SJSA1 (cell line): Measurements from ENCODE around the gene RASIP1. TPM values are rescaled to one million over a fixed set of nuclear protein-coding genes. Genes with fewer than 3 reads are reported as not detected.

Experiments
- DNase-seq, 2 experiments: peaks; one replicate each; pipeline ENCODE4 v3.0.0-alpha.2; 2015 to 2020; ENCODE audit warnings: low spot score in 2 of 2, low read depth in 1 of 2
- H3K27ac ChIP-seq: fragments of 250-450 bp; sonication (Bioruptor Pico); 2 replicates; pipeline ENCODE4 v1.5.1; 2020; ENCODE audit warnings: mild to moderate bottlenecking, moderate library complexity
- H3K27me3 ChIP-seq: fragments of 250-450 bp; sonication (Bioruptor Pico); replicated peaks from 2 replicates; pipeline ENCODE4 v1.5.1; 2020; ENCODE audit warnings: mild to moderate bottlenecking, moderate library complexity
- H3K36me3 ChIP-seq: fragments of 250-450 bp; sonication (Bioruptor Pico); 2 replicates; pipeline ENCODE4 v1.5.1; 2020; ENCODE audit warnings: mild to moderate bottlenecking
- H3K4me1 ChIP-seq: fragments of 250-450 bp; sonication (Bioruptor Pico); replicated peaks from 2 replicates; pipeline ENCODE4 v1.6.1; 2021; ENCODE audit warnings: mild to moderate bottlenecking
- H3K4me3 ChIP-seq: fragments of 250-450 bp; sonication (Bioruptor Pico); 2 replicates; pipeline ENCODE4 v1.5.1; 2020; ENCODE audit warnings: mild to moderate bottlenecking
- H3K9me3 ChIP-seq: fragments of 250-450 bp; sonication (Bioruptor Pico); replicated peaks from 2 replicates; pipeline ENCODE4 v1.5.1; 2020; ENCODE audit warnings: mild to moderate bottlenecking
- total RNA-seq: library from RNA; depleted of rRNA; stranded (reverse); fragments of >200 nt; shearing (Covaris generic); gene quantifications from 2 replicates; pipeline ENCODE4 v1.2.3, GENCODE V29; 2014; rRNA removed

Gene RASIP1
- total RNA-seq, 1 experiment from 2014 or later, result 0.21 TPM

DNA sequence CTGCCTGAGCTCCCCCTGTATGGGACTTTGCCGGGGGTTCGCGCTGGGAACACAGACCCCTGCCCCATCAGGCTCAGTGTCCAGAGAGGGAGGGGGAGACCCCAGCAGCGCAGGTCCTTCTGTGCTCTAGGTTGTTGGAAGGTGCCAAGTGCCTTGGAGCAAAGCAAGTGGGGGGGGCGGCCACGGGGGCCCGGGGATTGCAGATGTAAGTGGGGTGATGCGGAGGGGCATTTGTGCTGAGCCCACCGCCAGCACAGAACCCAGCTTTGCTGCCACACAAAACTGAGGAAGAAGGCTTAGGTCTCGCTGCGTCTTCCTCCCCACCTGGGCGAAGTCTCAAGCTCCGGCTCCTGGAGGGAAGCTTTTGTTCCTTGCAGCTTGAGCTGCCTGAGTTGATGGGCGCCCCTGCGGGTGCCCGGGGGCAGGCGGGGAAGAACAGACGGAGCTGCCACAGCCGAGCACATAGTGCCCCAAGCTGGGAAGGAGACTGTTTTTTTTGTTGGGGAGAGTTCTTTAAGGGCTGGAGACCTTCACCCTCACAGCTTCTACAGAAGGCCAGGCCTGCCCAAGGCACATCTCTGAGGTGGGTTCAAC, 66.1 kb downstream of the RASIP1 start:
- H3K4me3 ChIP-seq, result no peak overlapping the region
- no peaks in the 10 kb centered on the region for H3K36me3 ChIP-seq
- no peaks in the 10 kb centered on the region for H3K27me3 ChIP-seq
- H3K4me1 ChIP-seq, result no peaks in the 10 kb centered on the region
- no peak for DNase-seq
- H3K27ac ChIP-seq, result no peak overlapping the region
- H3K9me3 ChIP-seq, result no peaks in the 10 kb centered on the region

DNA sequence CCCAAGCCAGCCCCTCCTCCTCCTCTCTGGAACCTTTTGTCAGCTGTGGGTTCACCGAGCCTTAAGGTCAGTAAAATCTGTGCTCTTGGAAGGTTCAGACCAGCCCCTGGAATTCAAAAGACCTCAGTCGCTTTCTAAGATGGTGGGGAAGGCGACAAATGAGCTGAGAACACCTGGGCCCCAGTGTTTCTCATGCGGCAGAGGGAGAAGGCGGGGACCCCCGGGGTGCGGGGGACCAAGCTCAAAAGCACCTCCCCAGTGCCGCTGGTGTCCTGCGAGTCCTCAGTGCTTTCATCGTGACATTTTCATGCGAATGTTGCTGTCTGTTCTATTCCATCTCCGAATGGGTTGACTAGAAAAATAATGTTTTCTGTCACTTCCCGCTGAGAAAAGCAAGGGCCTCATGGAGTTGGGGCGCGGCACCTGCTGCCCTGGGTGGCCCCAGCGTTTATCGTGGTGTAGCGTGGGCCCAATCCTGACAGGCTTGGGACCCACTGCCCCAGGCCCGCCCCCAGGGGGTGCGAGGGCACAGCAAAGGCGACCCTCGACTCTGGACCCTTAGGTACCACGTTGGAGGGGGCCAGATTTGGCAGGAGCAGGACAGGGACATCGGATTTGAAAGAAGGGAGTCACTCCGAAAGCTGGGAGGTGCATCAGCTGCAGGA, 66.8 kb downstream of the RASIP1 start:
- Histone ChIP-seq H3K4me1 (no peaks in the 10 kb centered on the region), H3K4me3 (no peak overlapping the region), H3K27me3 (no peaks in the 10 kb centered on the region), H3K9me3 (no peaks in the 10 kb centered on the region), H3K36me3 (no peaks in the 10 kb centered on the region), H3K27ac (no peak overlapping the region)
- no peak for DNase-seq

DNA sequence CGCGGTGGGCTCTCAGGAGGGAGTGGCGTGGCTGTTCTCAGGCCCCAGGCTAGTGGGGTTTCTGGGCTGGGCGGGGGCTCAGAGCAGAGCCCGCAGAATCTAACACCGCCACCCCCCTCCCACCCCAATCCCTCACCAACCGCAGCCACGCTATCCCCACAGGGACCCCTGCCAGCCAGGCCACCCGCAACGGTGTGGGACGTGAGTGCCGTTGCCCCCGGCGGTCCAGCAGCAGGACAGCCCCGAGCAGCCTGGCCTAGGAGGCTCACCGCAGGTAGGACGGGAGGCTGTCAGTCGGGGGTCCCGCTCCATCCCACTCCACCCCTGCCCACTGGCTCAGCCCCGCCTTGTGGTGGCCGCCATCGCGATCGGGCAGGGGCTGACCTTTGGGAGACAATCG, 67.4 kb downstream of the RASIP1 start, which contains the start of gene NTN5:
Gene NTN5 (minus strand): TSS at position 24 of the 400 bp plus-strand sequence. CDS start 2,031 bp downstream, outside the sequence.
- Histone ChIP-seq H3K36me3 (no peaks in the 10 kb centered on the region), H3K9me3 (no peaks in the 10 kb centered on the region), H3K4me1 (no peaks in the 10 kb centered on the region), H3K27me3 (no peaks in the 10 kb centered on the region), H3K4me3 (no peak within 1 kb of the TSS), H3K27ac (no peak within 1 kb of the TSS)
- DNase-seq, result no peak

DNA sequence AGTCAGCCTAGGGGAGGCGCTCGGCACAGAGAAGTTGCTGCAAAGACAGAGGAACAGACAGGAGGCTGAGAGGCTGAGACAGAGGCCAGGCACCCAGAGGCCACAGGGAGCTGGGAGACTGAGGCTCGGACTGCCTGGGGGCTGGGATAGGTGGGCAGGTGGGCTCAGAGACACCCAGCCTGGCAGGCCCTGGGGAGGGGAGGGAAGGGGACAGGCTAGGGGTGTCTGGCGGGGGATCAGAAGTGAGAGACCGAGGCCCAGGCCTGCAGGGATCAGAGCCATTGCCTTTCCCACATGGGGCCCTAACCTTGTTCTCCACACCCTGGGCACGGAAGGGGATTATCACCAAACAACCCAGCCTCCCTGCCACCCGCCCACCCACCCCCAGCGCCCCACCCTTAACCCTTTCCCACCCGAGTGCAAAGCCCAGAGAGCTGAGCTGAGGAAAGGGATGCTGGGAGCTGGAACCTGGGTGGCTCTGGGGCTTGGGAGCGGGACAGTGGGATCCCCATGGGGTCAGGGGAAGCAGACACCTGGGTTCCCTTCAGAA, 68.9 kb downstream of the RASIP1 start:
- no peak for DNase-seq
- Histone ChIP-seq H3K9me3 (no peaks in the 10 kb centered on the region), H3K4me1 (no peaks in the 10 kb centered on the region), H3K36me3 (no peaks in the 10 kb centered on the region), H3K27me3 (no peaks in the 10 kb centered on the region), H3K27ac (no peak overlapping the region), H3K4me3 (no peak overlapping the region)

DNA sequence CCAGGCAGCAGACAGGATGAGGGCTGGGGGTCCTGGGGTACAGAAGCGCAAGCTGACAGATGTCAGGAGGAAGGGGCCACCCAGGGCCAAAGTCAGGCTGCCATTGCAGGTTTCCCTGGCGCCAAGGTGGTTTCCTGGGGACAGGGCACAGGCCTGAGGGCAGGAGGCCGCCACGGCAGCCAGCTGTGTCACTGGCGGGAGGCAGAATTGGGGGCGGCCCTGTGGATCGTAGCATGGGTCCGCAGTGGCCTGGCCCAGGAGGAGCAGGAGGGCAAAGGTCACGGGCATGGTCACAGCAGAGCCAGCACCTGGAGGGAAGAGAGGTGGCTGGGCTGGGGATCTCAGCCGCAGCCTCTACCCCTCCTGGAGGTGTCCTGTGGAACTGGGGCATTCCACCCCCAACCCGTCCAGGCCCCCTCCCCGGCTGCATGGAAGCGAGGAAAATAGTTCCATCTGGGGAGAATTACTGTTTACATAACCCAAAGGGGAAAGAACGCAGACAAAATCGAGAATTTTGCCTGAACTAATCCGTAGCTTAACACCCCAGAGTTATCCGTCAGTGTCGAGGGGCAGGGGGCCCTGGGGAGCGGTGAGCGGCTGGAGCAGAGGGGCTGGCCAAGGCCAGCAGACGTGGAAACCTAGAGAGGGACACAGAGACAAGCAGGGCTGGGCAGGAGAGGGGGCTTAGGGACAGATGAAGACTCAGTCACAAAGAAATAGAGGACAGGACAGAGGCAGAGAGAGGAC, 69.5 kb downstream of the RASIP1 start:
- no peak for DNase-seq
- Histone ChIP-seq H3K27me3 (no peaks in the 10 kb centered on the region), H3K4me3 (no peak overlapping the region), H3K4me1 (no peaks in the 10 kb centered on the region), H3K36me3 (no peaks in the 10 kb centered on the region), H3K27ac (no peak overlapping the region), H3K9me3 (no peaks in the 10 kb centered on the region)

Other genes with a start within 250 kb of the RASIP1 start
- gene LMTK3, start 228.8 kb downstream of the RASIP1 start, total RNA-seq, result not detected in 2 replicates
- 0.37 and 1.1 TPM in 2 replicates for gene SULT2B1, start 188.4 kb downstream of the RASIP1 start, total RNA-seq
- not detected in 2 replicates for gene SPACA4, start 133.9 kb downstream of the RASIP1 start, total RNA-seq
- 0.11 TPM in 1 of 2 replicates, not detected in the other for gene FAM83E, start 125.5 kb downstream of the RASIP1 start, total RNA-seq
- gene RPL18, start 121.4 kb downstream of the RASIP1 start, total RNA-seq, result 1,668 and 2,023 TPM in 2 replicates
- gene SPHK2, start 121.1 kb downstream of the RASIP1 start, total RNA-seq, result 7.1 and 8.8 TPM in 2 replicates
- gene DBP, start 103.2 kb downstream of the RASIP1 start, total RNA-seq, result 2.2 and 2.7 TPM in 2 replicates
- gene CA11, start 94.4 kb downstream of the RASIP1 start, total RNA-seq, result not detected in 2 replicates
- not detected in 2 replicates for gene NTN5, start 67.6 kb downstream of the RASIP1 start, total RNA-seq
- not detected in 2 replicates for gene FUT2, start 44.6 kb downstream of the RASIP1 start, total RNA-seq
- gene MAMSTR, start 20.9 kb downstream of the RASIP1 start, total RNA-seq, result 0.16 TPM in 1 of 2 replicates, not detected in the other
- gene IZUMO1, start 6.3 kb upstream of the RASIP1 start, total RNA-seq, result not detected in 2 replicates
- gene FUT1, start 12.0 kb upstream of the RASIP1 start, total RNA-seq, result not detected in 2 replicates
- not detected in 2 replicates for gene FGF21, start 14.9 kb upstream of the RASIP1 start, total RNA-seq
- gene BCAT2, start 70.4 kb upstream of the RASIP1 start, total RNA-seq, result 31.2 and 32.8 TPM in 2 replicates
- not detected in 2 replicates for gene HSD17B14, start 95.9 kb upstream of the RASIP1 start, total RNA-seq
- 3.5 and 11.8 TPM in 2 replicates for gene PLEKHA4, start 128.0 kb upstream of the RASIP1 start, total RNA-seq
- gene PPP1R15A, start 131.8 kb upstream of the RASIP1 start, total RNA-seq, result 79.5 and 86.0 TPM in 2 replicates
- not detected in 2 replicates for gene TULP2, start 158.1 kb upstream of the RASIP1 start, total RNA-seq
- gene NUCB1, start 159.7 kb upstream of the RASIP1 start, total RNA-seq, result 200 and 215 TPM in 2 replicates
- gene DHDH, start 193.1 kb upstream of the RASIP1 start, total RNA-seq, result 0.16 and 1.7 TPM in 2 replicates
- gene BAX, start 214.3 kb upstream of the RASIP1 start, total RNA-seq, result 57.4 and 75.1 TPM in 2 replicates
- gene FTL, start 224.7 kb upstream of the RASIP1 start, total RNA-seq, result 2,837 and 3,145 TPM in 2 replicates